Measurements from ENCODE around the gene PFDN6. TPM values are rescaled to one million over a fixed set of nuclear protein-coding genes. Genes with fewer than 3 reads are reported as not detected.

The PFDN6 gene
- total and polyA plus RNA-seq, 2 experiments from 2014 or later = 56.1 to 62.2 TPM

GRCh38 chr6:33316603-33317418 is 27.4 kb downstream of the PFDN6 start:
- H3K4me3 ChIP-seq = peak overlapping the region; percentile 50
- ATAC-seq (no peak), DNase-seq (ENCODE audit: low spot score) (no peak)
- H3K36me3 ChIP-seq (ENCODE audit: insufficient read depth) = peaks cover 14% of the 10 kb centered on the region
- peaks cover 11% of the 10 kb centered on the region for H4K20me1 ChIP-seq (replicated peaks; ENCODE audit: insufficient read depth)
- H2AFZ ChIP-seq = no peak overlapping the region
- peak overlapping the region; percentile 93 for H3K4me3 Mint-ChIP-seq
- H3K36me3 Mint-ChIP-seq (ENCODE audit: low read depth) = peaks cover 39% of the 10 kb centered on the region
- H3K9me3 Mint-ChIP-seq = no peaks in the 10 kb centered on the region; the same call in 1 of the 3 replicates
- no peaks in the 10 kb centered on the region for H3K9me2 ChIP-seq (ENCODE audit: insufficient read depth)
- H3K27me3 Mint-ChIP-seq (ENCODE audit: insufficient read depth, low read depth, poor library complexity) = peaks cover 25% of the 10 kb centered on the region
- peaks cover 28% of the 10 kb centered on the region for H3F3A ChIP-seq (replicated peaks; ENCODE audit: low read depth)
- H3K27me3 ChIP-seq (ENCODE audit: insufficient read depth) = no peaks in the 10 kb centered on the region
- TF ChIP-seq EZH2phosphoT487 (IDR thresholded peaks at IDR 0.05; ENCODE audit: unreplicated experiment) (no peak), NANOG (IDR thresholded peaks at IDR 0.05; ENCODE audit: borderline replicate concordance) (no peak), ETS1 (IDR thresholded peaks at IDR 0.05) (no peak)
- H3K4me1 Mint-ChIP-seq = peaks cover 66% of the 10 kb centered on the region
- H3K4me2 ChIP-seq = peak overlapping the region; percentile 75
- no peak overlapping the region for H3K27ac ChIP-seq (ENCODE audit: low read depth)
- H3K27ac Mint-ChIP-seq = peak overlapping the region; percentile 31; the same call in 1 of the 2 replicates
- peaks cover 31% of the 10 kb centered on the region for H3K79me2 ChIP-seq (replicated peaks; ENCODE audit: insufficient read depth)
- peaks cover 44% of the 10 kb centered on the region for H3K4me1 ChIP-seq (ENCODE audit: insufficient read depth)

GRCh38 chr6:33317419-33317668 is 27.9 kb downstream of the PFDN6 start:
- Mint-ChIP-seq H3K4me3 (peak overlapping the region; percentile 93), H3K4me1 (peaks cover 66% of the 10 kb centered on the region), H3K27me3 (ENCODE audit: insufficient read depth, low read depth, poor library complexity) (peaks cover 27% of the 10 kb centered on the region), H3K36me3 (ENCODE audit: low read depth) (peaks cover 42% of the 10 kb centered on the region), H3K9me3 (no peaks in the 10 kb centered on the region; the same call in 1 of the 3 replicates), H3K27ac (no peak overlapping the region)
- peak overlapping the region; percentile 75 for H3K4me2 ChIP-seq
- H3K9me2 ChIP-seq (ENCODE audit: insufficient read depth) = no peaks in the 10 kb centered on the region
- DNase-seq (ENCODE audit: low spot score) (peak; percentile 79), ATAC-seq (no peak)
- no peak overlapping the region for H2AFZ ChIP-seq
- H3F3A ChIP-seq (replicated peaks; ENCODE audit: low read depth) = peaks cover 23% of the 10 kb centered on the region
- peaks cover 33% of the 10 kb centered on the region for H3K79me2 ChIP-seq (replicated peaks; ENCODE audit: insufficient read depth)
- H3K4me1 ChIP-seq (ENCODE audit: insufficient read depth) = peaks cover 39% of the 10 kb centered on the region
- no peaks in the 10 kb centered on the region for H3K27me3 ChIP-seq (ENCODE audit: insufficient read depth)
- no peak overlapping the region for H3K27ac ChIP-seq (ENCODE audit: low read depth)
- peak overlapping the region; percentile 51 for H3K4me3 ChIP-seq
- H3K36me3 ChIP-seq (ENCODE audit: insufficient read depth) = peaks cover 14% of the 10 kb centered on the region
- peaks cover 11% of the 10 kb centered on the region for H4K20me1 ChIP-seq (replicated peaks; ENCODE audit: insufficient read depth)
- TF ChIP-seq EZH2phosphoT487 (IDR thresholded peaks at IDR 0.05; ENCODE audit: unreplicated experiment) = no peak
- no peak for TF ChIP-seq ZNF462 (CRISPR knock-in tag; IDR thresholded peaks at IDR 0.05)
- no peak for TF ChIP-seq POLR2AphosphoS5 (IDR thresholded peaks at IDR 0.05; ENCODE audit: low read depth)
- no peak for TF ChIP-seq NANOG (IDR thresholded peaks at IDR 0.05; ENCODE audit: borderline replicate concordance)
- no peak for TF ChIP-seq CREB1 (CRISPR knock-in tag; IDR thresholded peaks at IDR 0.05; ENCODE audit: low read depth)
- no peak for TF ChIP-seq REST (IDR thresholded peaks at IDR 0.05; ENCODE audit: unreplicated experiment)
- TF ChIP-seq EZH2 (IDR thresholded peaks at IDR 0.05; ENCODE audit: low read depth, unreplicated experiment) = no peak
- TF ChIP-seq ZNF114 (CRISPR knock-in tag; IDR thresholded peaks at IDR 0.05) = no peak
- TF ChIP-seq STAT1 (IDR thresholded peaks at IDR 0.05; ENCODE audit: unreplicated experiment) = no peak
- no peak for TF ChIP-seq JUNB (IDR thresholded peaks at IDR 0.05; ENCODE audit: unreplicated experiment)
